Astrocyte of the cerebellum (primary cell): Measurements from ENCODE around the gene SKAP1.
"Not testable (repeated sequence)": the region's sequence is repeated elsewhere in the genome, so short reads cannot be mapped to it uniquely, and the experiment has no call there.

Experiments
- DNase-seq: peaks from one replicate; pipeline ENCODE4 v3.0.0-alpha.2; 2011; ENCODE audit warnings: low read depth
- H3K4me3 ChIP-seq: 2 replicates; pipeline ENCODE4 v1.5.1; 2011; ENCODE audit warnings: mild to moderate bottlenecking, low read depth, low read length, moderate library complexity
- in situ Hi-C: cut with HindIII; loops from 2 replicates; pipeline ENCODE4 v1.10.0; 2017; ENCODE audit warnings: low sequenced_read_pairs
- TF ChIP-seq, protein P1 (sequence below): IDR thresholded peaks from 2 replicates; pipeline ENCODE4 v1.5.1; 2012; ENCODE audit warnings: low read length, low read depth, moderate library complexity, mild to moderate bottlenecking; ENCODE audit errors: missing control alignments

Gene SKAP1

DNA sequence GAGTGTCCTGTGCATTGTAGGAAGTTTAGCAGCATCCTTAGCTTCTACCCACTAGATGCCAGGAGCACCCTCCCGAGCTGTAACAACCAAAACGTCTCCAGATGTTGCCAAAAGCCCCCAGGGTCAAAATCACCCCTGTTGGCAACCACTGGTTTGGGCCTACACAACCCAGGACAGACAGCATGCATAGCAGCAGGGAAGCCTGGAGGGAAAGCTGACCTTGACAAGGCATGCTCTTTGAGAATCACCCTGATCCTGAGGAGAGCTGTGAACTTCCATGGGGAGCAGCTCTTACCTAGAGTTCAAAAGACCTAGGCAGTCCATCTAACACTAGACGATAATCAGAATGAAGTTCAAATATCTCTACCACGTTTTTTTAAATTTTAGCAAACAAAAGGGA, 9.2 kb downstream of the SKAP1 start:
- DNase-seq = no peak
- H3K4me3 ChIP-seq = no peak overlapping the region
- in situ Hi-C loops = no loop called here
- TF ChIP-seq, protein P1, sequence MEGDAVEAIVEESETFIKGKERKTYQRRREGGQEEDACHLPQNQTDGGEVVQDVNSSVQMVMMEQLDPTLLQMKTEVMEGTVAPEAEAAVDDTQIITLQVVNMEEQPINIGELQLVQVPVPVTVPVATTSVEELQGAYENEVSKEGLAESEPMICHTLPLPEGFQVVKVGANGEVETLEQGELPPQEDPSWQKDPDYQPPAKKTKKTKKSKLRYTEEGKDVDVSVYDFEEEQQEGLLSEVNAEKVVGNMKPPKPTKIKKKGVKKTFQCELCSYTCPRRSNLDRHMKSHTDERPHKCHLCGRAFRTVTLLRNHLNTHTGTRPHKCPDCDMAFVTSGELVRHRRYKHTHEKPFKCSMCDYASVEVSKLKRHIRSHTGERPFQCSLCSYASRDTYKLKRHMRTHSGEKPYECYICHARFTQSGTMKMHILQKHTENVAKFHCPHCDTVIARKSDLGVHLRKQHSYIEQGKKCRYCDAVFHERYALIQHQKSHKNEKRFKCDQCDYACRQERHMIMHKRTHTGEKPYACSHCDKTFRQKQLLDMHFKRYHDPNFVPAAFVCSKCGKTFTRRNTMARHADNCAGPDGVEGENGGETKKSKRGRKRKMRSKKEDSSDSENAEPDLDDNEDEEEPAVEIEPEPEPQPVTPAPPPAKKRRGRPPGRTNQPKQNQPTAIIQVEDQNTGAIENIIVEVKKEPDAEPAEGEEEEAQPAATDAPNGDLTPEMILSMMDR = no peak

DNA sequence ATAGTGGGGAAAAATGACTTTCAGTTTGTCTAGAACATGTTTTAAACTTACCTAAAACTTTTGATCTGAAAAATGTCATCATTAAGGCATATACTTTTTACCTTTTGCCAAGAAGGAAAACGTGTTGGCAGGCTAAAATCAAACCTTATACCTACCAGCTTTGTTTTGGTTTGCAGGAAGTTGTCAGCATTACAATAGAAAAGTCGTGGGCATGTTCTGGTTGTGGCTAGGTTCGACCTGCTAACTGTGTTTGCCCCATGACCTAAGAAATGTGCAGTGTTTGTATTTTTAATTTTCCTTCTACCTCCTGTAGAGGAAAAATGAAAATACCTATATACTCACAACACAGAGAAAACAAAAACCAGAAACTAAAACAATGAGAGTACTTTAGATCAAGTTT, 13.0 kb downstream of the SKAP1 start:
- TF ChIP-seq, protein P1 = no peak
- DNase-seq = no peak
- H3K4me3 ChIP-seq = no peak overlapping the region
- in situ Hi-C loops = no loop called here

DNA sequence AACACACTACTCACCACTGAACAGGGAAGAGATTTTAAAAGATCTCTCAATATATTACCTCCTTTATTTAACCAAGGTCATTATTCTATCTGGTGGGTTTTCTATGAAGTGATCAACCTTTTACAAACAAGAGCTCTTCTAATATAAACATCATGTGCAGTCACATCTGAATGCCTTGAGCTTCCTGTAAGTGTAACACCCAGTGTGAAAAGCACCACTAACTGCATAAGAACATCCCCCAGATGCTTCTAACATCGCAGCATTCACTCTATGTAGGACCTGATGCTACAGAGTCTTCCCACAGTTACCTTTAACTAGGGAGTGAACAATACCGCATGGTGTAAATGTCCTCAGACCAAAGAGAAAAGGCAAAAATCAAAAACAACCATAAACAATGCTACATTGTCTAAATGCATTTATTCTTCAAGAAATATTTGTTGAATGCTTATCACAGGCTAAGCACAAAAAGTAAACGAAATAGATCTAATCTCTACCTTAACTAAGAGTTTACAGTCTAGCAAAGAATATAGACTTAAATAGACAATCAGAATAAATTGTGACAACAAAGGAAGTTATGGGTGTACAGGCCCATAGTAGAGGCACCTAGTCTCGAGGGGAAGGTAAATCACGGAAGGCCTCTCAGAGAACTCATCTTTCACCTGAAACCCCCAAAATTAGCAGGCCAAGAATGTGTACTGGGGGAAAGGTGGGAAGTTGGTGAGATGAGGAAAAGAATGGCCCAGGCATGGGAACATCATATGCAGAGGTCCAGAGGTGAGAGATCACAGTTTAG, 16.2 kb downstream of the SKAP1 start:
- TF ChIP-seq, protein P1 = no peak
- no peak overlapping the region for H3K4me3 ChIP-seq
- DNase-seq = no peak
- in situ Hi-C loops = no loop called here

DNA sequence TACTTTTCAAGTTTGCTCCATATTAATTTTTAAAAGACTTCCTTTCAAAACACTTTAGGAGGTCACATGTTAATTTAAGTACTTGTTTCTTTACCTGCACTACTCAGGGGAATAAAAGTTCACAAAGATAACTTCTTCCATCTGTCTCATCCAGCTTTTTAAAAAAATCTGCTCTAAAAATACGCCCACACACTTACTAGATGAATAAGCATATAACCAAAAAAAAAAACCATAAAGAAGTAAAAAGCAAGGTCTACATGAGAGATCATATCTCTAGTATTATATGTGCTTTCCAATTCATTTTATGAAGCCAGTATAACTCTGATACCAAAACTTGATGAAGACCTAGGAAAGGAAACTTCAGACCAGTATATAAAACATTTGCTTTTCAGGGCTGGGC, 17.2 kb downstream of the SKAP1 start:
- TF ChIP-seq, protein P1 = no peak
- in situ Hi-C loops = no loop called here
- DNase-seq = no peak

DNA sequence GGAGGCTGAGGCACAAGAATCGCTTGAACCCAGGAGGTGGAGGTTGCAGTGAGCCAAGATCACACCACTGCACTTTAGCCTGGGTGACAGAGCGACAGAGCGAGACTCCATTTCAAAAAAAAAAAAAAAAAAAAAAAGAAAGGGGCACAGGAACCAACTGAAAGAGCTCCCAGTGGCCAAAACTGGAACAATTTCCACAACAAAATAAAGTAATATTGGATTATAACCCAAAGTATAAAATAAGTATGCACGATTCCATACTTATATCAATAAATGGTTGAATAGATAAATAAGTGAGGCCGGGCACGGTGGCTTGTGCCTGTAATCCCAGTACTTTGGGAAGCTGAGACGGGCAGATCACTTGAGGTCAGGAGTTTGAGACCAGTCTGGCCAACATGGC, 19.2 kb downstream of the SKAP1 start:
- H3K4me3 ChIP-seq, DNase-seq, in situ Hi-C loops: not testable (repeated sequence)

More for the DNA sequence above, 17.2 kb downstream of the SKAP1 start:
- H3K4me3 ChIP-seq = no peak overlapping the region

DNA sequence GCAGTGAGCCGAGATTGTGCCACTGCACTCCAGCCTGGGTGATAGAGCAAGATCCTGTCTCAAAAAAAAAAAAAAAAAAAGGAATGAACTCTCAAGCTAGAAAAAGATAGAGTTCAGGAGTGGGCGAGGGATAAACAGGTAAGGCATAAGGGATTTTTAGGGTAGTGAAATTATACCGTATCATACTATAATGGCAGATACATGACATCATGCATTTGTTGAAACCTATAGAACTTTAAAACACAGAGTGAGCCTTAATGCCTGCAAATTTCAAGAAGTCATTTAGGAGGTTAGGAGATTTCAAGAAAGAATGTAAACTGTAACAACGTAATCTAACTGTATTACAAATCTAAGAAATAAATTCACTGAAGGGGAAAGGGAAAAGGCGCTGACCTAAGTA, 20.4 kb downstream of the SKAP1 start:
- in situ Hi-C loops = no loop called here
- TF ChIP-seq, protein P1 = no peak
- no peak for DNase-seq
- H3K4me3 ChIP-seq = no peak overlapping the region

DNA sequence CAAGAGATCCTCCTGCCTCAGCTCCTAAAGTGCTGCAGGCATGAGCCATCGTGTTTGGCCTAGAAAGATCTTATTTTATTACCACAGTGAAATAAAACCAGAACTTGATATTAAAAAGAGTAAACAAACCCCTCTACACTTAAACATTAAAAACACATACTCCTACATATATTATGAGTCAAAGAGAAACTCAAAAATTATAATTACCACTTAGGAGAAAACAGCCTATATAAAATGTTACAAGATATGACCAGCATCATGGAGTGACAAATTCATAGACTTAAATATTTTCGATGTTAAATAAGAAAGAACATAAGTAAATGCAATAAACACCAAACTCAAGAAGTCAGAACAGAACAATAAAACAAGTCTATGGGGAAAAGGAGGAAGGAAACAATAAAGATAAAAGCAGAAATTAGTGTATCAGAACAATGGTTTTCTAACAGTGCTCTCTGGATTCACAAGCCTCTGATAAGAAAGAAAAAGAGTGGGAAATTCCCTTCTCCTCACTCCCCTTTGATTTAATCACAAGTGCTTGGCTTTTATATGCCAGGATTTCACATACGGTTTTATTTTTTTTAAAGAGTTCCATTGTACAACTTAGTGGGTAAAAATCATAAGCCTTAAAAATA, 23.0 kb downstream of the SKAP1 start:
- no peak for DNase-seq
- no peak overlapping the region for H3K4me3 ChIP-seq
- TF ChIP-seq, protein P1 = no peak
- in situ Hi-C loops = no loop called here
